Ovary (tissue), 3 donors: Measurements from ENCODE around the gene ODC1.

Experiments used
- CTCF ChIP-seq, 3 donors: fragments of 450-650 bp in 2 of 3; fragments of 200-600 bp in 1 of 3; IDR thresholded peaks; one replicate each; pipeline versions ENCODE4 v1.5.1 to v1.8.0; 2016 to 2022; ENCODE audit warnings: antibody characterized with exemption in 3 of 3, mild to moderate bottlenecking in 1 of 3
- EP300 ChIP-seq: sonication (generic); formaldehyde crosslinking; IDR thresholded peaks from one replicate; pipeline ENCODE4 v1.6.1; 2017; ENCODE audit warnings: antibody characterized with exemption
- donor health status: DM: no; HTN: no; CAD: no.

DNA sequence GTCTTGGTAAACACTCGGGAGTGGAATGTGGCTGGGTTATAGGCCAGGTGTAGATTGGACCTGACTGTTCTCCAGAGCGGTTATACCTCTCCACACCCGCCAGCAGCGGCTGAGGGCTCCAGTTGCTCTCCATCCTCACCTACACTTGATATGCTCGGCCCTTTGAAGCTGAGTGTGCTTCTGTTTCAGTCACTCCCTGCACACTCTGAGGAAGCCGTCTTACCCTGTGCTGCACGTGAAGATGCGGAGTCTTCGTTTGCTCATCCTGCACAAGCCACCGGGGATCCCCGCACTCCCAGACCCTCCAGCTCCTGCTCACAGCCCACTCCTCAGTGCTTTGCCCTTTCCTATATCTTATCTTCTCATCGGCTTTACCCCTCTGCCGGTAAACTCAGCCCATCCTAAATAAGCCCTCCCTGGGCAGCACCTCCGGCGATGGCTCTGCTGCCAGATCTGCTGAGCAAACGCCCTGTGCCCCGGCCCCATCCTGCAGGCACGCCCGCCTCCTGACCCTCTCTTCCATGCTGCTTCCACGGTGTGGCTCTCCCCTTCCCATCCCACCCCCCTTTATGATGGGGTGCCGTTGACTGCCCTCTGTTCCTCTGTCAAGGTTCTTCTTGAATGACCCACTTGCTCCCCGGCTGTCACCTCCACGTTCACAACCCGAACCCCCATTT is 47.3 kb upstream of the ODC1 start:
- no peak for TF ChIP-seq EP300
- TF ChIP-seq CTCF (IDR thresholded peaks at IDR 0.05) = no peak
